ENCODE results near the gene RGS4. TPM values are rescaled to one million over a fixed set of nuclear protein-coding genes. Genes with fewer than 3 reads are reported as not detected.
A peak's percentile ranks its signal among the peaks of the same experiment; 100 is the strongest.

Gene RGS4
- total and polyA plus RNA-seq, 2 donors (not counting 1 experiment from before 2014, with no cell fraction given): not detected

- Histone ChIP-seq H3K27me3 (replicated peaks in 1 of 4; ENCODE audit: control extremely low read depth in 1 of 4, control insufficient read depth in 3 of 4, insufficient read depth in 4 of 4, low read length in 3 of 4) (peaks cover 0 to 24% (median 15%) of the 10 kb centered on the region in 4 experiments), H3K4me1 (ENCODE audit: control insufficient read depth in 2 of 2, insufficient read depth in 2 of 2, low read length in 2 of 2) (no peaks in the 10 kb centered on the region), H3K4me3 (ENCODE audit: control extremely low read depth in 1 of 5, extremely low read depth in 1 of 5, insufficient read depth in 1 of 5, low read depth in 2 of 5, low read length in 4 of 5) (no peak overlapping the region), H3K36me3 (replicated peaks in 1 of 2; ENCODE audit: control extremely low read depth in 1 of 2, control insufficient read depth in 1 of 2, extremely low read depth in 1 of 2, insufficient read depth in 2 of 2, low read length in 1 of 2) (no peaks in the 10 kb centered on the region), H3K9ac (ENCODE audit: low read length) (no peak overlapping the region), H2AFZ (ENCODE audit: insufficient read depth, low read depth, low read length, poor library complexity, severe bottlenecking) (no peak overlapping the region), H3K4me2 (replicated peaks; ENCODE audit: low read depth, low read length, poor library complexity, severe bottlenecking) (no peak overlapping the region), H3K9me3 (ENCODE audit: control extremely low read depth in 1 of 3, control insufficient read depth in 2 of 3, insufficient read depth in 1 of 3, low read length in 2 of 3) (no peaks in the 10 kb centered on the region), H3K79me2 (ENCODE audit: control insufficient read depth, insufficient read depth, low read length) (no peaks in the 10 kb centered on the region), H3K27ac (ENCODE audit: low read length in 2 of 2) (no peak overlapping the region), H4K20me1 (ENCODE audit: control insufficient read depth, insufficient read depth, low read length, poor library complexity, severe bottlenecking) (no peaks in the 10 kb centered on the region)
- ChIA-PET CTCF (interaction anchor here (1.7 kb wide), 1 partner anchor 244 kb away, joined by 6 read pairs; no protein-coding TSS in a partner anchor), POLR2A (no interaction called here)
- ATAC-seq (ENCODE audit: low read depth): no peak
- peaks cover 2% of the 10 kb centered on the region for H3K4me1 Mint-ChIP-seq
- H3K27me3 Mint-ChIP-seq: peaks cover 45% of the 10 kb centered on the region
- no peak overlapping the region for H3K27ac Mint-ChIP-seq
- H3K4me3 Mint-ChIP-seq: no peak overlapping the region
- TF ChIP-seq EZH2 (IDR thresholded peaks at IDR 0.05; ENCODE audit: borderline replicate concordance, insufficient read depth, low read depth, low read length, poor library complexity, severe bottlenecking) (no peak), CTCF (IDR thresholded peaks at IDR 0.05) (peak; percentile 22)
- intact Hi-C loops (cut with micrococcal nuclease): no loop called here
- peak; percentile 14 for DNase-seq
- WGBS (ENCODE audit: insufficient coverage): 6% methylated on average over 3 of the region's 6 CpGs
- H3K9me3 Mint-ChIP-seq (ENCODE audit: insufficient read depth): no peaks in the 10 kb centered on the region
These were observed 2.5 kb downstream of the RGS4 start for GRCh38 chr1:163071405-163072255.

- Histone ChIP-seq H3K27me3 (replicated peaks in 1 of 4; ENCODE audit: control extremely low read depth in 1 of 4, control insufficient read depth in 3 of 4, insufficient read depth in 4 of 4, low read length in 3 of 4) (peaks cover 0 to 24% (median 15%) of the 10 kb centered on the region in 4 experiments), H3K36me3 (replicated peaks in 1 of 2; ENCODE audit: control extremely low read depth in 1 of 2, control insufficient read depth in 1 of 2, extremely low read depth in 1 of 2, insufficient read depth in 2 of 2, low read length in 1 of 2) (no peaks in the 10 kb centered on the region), H3K79me2 (ENCODE audit: control insufficient read depth, insufficient read depth, low read length) (no peaks in the 10 kb centered on the region), H3K27ac (ENCODE audit: low read length in 2 of 2) (no peak overlapping the region), H3K9ac (ENCODE audit: low read length) (no peak overlapping the region), H3K4me2 (replicated peaks; ENCODE audit: low read depth, low read length, poor library complexity, severe bottlenecking) (no peak overlapping the region), H2AFZ (ENCODE audit: insufficient read depth, low read depth, low read length, poor library complexity, severe bottlenecking) (no peak overlapping the region), H3K4me1 (ENCODE audit: control insufficient read depth in 2 of 2, insufficient read depth in 2 of 2, low read length in 2 of 2) (no peaks in the 10 kb centered on the region), H4K20me1 (ENCODE audit: control insufficient read depth, insufficient read depth, low read length, poor library complexity, severe bottlenecking) (no peaks in the 10 kb centered on the region), H3K4me3 (ENCODE audit: control extremely low read depth in 1 of 5, extremely low read depth in 1 of 5, insufficient read depth in 1 of 5, low read depth in 2 of 5, low read length in 4 of 5) (no peak overlapping the region), H3K9me3 (ENCODE audit: control extremely low read depth in 1 of 3, control insufficient read depth in 2 of 3, insufficient read depth in 1 of 3, low read length in 2 of 3) (no peaks in the 10 kb centered on the region)
- ChIA-PET CTCF (interaction anchor here (1.7 kb wide), 1 partner anchor 243 kb away, joined by 6 read pairs; no protein-coding TSS in a partner anchor), POLR2A (no interaction called here)
- ATAC-seq (ENCODE audit: low read depth) (no peak), DNase-seq (no peak)
- peaks cover 41% of the 10 kb centered on the region for H3K27me3 Mint-ChIP-seq
- no peaks in the 10 kb centered on the region for H3K9me3 Mint-ChIP-seq (ENCODE audit: insufficient read depth)
- no CpG with 5 or more reads among the region's 1 CpG for WGBS (ENCODE audit: insufficient coverage)
- TF ChIP-seq EZH2 (IDR thresholded peaks at IDR 0.05; ENCODE audit: borderline replicate concordance, insufficient read depth, low read depth, low read length, poor library complexity, severe bottlenecking): no peak
- TF ChIP-seq CTCF (IDR thresholded peaks at IDR 0.05): no peak
- intact Hi-C loops (cut with micrococcal nuclease): no loop called here
- H3K4me3 Mint-ChIP-seq: no peak overlapping the region
- H3K27ac Mint-ChIP-seq: no peak overlapping the region
- peaks cover 2% of the 10 kb centered on the region for H3K4me1 Mint-ChIP-seq
These were observed 3.5 kb downstream of the RGS4 start for GRCh38 chr1:163072658-163073057.
